ENCODE results near the gene IQCK.

Gene IQCK

GRCh38 chr16:19733551-19733950, 15.5 kb downstream of the IQCK start:
- Histone ChIP-seq H3K4me1 (ENCODE audit: insufficient read depth, low read length) (no peaks in the 10 kb centered on the region), H3K9ac (ENCODE audit: low read depth, low read length) (no peak overlapping the region), H3K4me3 (ENCODE audit: low read length) (no peak overlapping the region), H3K27ac (ENCODE audit: low read length) (no peak overlapping the region), H3K27me3 (ENCODE audit: insufficient read depth, low read length) (no peaks in the 10 kb centered on the region), H3K9me3 (ENCODE audit: insufficient read depth, low read depth, low read length) (no peaks in the 10 kb centered on the region), H3K36me3 (ENCODE audit: insufficient read depth, low read depth, low read length) (peaks cover 20% of the 10 kb centered on the region)

- Histone ChIP-seq H3K9ac (ENCODE audit: low read depth, low read length) (no peak overlapping the region), H3K27me3 (ENCODE audit: insufficient read depth, low read length) (no peaks in the 10 kb centered on the region), H3K27ac (ENCODE audit: low read length) (no peak overlapping the region), H3K9me3 (ENCODE audit: insufficient read depth, low read depth, low read length) (no peaks in the 10 kb centered on the region), H3K4me1 (ENCODE audit: insufficient read depth, low read length) (no peaks in the 10 kb centered on the region), H3K4me3 (ENCODE audit: low read length) (no peak overlapping the region), H3K36me3 (ENCODE audit: insufficient read depth, low read depth, low read length) (peaks cover 20% of the 10 kb centered on the region)
Measured at GRCh38 chr16:19735074-19735867, 17.2 kb downstream of the IQCK start.

DNA sequence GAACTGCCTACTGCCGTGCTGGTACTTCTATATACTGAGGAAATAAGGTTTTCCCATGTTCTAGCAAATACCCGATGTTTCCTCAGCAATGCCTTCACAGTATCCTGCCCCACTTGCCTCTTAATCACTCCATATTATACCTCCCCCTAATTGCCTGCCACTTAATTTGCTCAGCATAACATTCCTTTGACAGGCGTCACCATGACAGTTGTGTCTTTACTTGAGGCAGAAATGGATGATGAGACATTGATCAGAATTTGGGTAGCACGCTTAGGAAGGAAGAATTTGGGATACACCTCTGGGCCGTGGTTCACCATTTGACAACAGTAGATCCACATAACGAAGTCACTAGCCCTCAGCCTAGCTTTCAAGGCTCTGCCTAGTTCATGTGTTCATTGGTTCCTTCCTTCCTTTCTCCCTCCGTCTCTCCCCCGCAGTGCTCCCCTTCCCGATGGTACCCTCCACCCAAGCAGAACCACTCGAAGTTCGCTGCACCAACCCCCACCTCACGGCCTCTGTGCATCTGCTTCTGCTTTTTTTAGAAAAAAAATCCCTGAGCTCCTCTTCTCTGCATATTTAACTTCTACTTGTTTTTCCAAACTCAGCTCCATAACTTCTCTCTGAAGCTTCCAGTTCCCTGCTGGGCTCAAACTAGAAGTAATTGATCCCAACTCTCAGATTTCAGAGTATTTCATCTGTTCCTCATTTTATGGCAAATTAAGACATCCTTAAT, 19.4 kb downstream of the IQCK start:
- no peaks in the 10 kb centered on the region for H3K4me1 ChIP-seq (ENCODE audit: insufficient read depth, low read length)
- H3K27me3 ChIP-seq (ENCODE audit: insufficient read depth, low read length): no peaks in the 10 kb centered on the region
- no peak overlapping the region for H3K4me3 ChIP-seq (ENCODE audit: low read length)
- no peak overlapping the region for H3K9ac ChIP-seq (ENCODE audit: low read depth, low read length)
- H3K36me3 ChIP-seq (ENCODE audit: insufficient read depth, low read depth, low read length): peaks cover 18% of the 10 kb centered on the region
- H3K9me3 ChIP-seq (ENCODE audit: insufficient read depth, low read depth, low read length): no peaks in the 10 kb centered on the region
- no peak overlapping the region for H3K27ac ChIP-seq (ENCODE audit: low read length)

DNA sequence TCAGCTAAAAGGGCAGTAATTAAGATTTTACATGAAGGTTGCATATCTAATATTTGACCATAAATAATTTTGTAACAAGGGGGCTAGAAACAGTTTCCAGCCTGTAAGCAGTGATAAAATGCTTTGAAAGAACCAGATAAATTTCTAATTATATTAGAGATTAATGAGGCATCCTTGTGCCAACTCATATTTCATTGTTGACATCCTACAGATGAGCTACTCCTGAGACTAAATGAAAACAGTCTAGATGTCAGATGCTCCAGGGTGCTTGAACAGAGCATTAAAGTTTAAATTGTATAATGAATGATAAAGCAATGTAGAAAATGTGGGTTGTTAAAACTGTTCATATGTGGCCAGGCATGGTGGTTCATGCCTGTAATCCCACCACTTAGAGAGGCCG, 23.3 kb downstream of the IQCK start:
- no peaks in the 10 kb centered on the region; the same call in 1 of the 2 replicates for H3K36me3 ChIP-seq (ENCODE audit: insufficient read depth, low read depth, low read length)
- no peaks in the 10 kb centered on the region for H3K27me3 ChIP-seq (ENCODE audit: insufficient read depth, low read length)
- H3K9ac ChIP-seq (ENCODE audit: low read depth, low read length): no peak overlapping the region
- no peak overlapping the region for H3K4me3 ChIP-seq (ENCODE audit: low read length)
- no peaks in the 10 kb centered on the region; the same call in 1 of the 2 replicates for H3K4me1 ChIP-seq (ENCODE audit: insufficient read depth, low read length)
- H3K9me3 ChIP-seq (ENCODE audit: insufficient read depth, low read depth, low read length): no peaks in the 10 kb centered on the region
- H3K27ac ChIP-seq (ENCODE audit: low read length): no peak overlapping the region

DNA sequence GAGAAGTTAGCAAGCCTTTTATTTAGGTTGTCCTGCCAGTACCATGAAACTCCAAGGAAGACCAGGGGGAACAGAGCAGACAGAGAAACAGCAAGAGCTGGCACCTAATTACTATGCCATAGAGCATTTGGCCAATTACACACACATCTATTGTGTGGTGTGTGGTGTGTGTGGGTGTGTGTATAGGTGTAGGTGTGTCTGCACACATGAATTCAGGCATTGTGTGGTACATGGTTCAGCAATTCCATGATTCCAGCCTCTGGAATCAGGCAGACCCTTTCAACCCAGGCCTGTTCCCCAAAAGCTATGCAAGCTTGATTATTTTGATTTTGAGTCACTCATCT, 25.7 kb downstream of the IQCK start:
- Histone ChIP-seq H3K4me3 (ENCODE audit: low read length) (no peak overlapping the region), H3K9ac (ENCODE audit: low read depth, low read length) (no peak overlapping the region), H3K27ac (ENCODE audit: low read length) (no peak overlapping the region), H3K36me3 (ENCODE audit: insufficient read depth, low read depth, low read length) (no peaks in the 10 kb centered on the region; the same call in 1 of the 2 replicates), H3K9me3 (ENCODE audit: insufficient read depth, low read depth, low read length) (no peaks in the 10 kb centered on the region), H3K4me1 (ENCODE audit: insufficient read depth, low read length) (no peaks in the 10 kb centered on the region; the same call in 1 of the 2 replicates), H3K27me3 (ENCODE audit: insufficient read depth, low read length) (no peaks in the 10 kb centered on the region)

- no peak overlapping the region for H3K4me3 ChIP-seq (ENCODE audit: low read length)
- no peaks in the 10 kb centered on the region; the same call in 1 of the 2 replicates for H3K36me3 ChIP-seq (ENCODE audit: insufficient read depth, low read depth, low read length)
- H3K4me1 ChIP-seq (ENCODE audit: insufficient read depth, low read length): no peaks in the 10 kb centered on the region; the same call in 1 of the 2 replicates
- H3K27ac ChIP-seq (ENCODE audit: low read length): no peak overlapping the region
- no peaks in the 10 kb centered on the region for H3K9me3 ChIP-seq (ENCODE audit: insufficient read depth, low read depth, low read length)
- H3K27me3 ChIP-seq (ENCODE audit: insufficient read depth, low read length): no peaks in the 10 kb centered on the region
- no peak overlapping the region for H3K9ac ChIP-seq (ENCODE audit: low read depth, low read length)
Measured at GRCh38 chr16:19744670-19745069, 26.6 kb downstream of the IQCK start.

DNA sequence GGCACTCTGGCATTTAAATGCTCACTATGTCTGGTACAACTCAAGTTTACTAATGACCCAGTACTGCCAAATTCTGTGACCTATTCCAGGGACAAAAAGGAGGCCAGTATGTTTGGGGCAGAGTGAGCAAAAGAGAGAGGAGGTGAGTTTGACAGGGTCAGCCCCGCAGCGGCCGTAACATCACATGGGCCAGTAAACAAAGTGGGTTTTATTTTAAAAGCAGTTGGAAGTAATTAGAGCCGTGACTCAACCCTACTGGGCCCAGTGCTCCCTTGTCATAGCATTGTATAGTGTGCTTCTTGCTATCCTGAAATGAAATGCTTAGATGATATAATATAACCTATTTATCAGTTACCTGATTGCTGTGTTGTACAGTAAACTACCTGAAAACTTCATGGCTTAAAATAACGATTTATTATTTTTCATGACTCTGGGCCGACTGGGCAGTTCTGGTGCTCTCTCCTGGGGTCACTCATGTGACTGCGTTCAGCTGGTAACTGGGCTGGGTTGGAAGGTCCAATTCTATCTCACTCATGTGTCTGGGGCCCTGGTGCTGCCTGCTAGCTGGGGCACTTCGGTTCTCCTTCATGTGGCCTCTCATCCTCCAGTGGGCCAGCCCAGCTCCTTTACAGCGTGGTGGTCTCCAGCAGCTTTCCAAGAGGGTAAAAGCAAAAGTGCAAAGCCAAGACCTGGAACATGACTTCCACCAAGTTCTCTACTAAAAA, 27.4 kb downstream of the IQCK start:
- Histone ChIP-seq H3K9ac (ENCODE audit: low read depth, low read length) (no peak overlapping the region), H3K4me1 (ENCODE audit: insufficient read depth, low read length) (no peaks in the 10 kb centered on the region; the same call in 1 of the 2 replicates), H3K9me3 (ENCODE audit: insufficient read depth, low read depth, low read length) (no peaks in the 10 kb centered on the region), H3K4me3 (ENCODE audit: low read length) (no peak overlapping the region), H3K27ac (ENCODE audit: low read length) (no peak overlapping the region), H3K27me3 (ENCODE audit: insufficient read depth, low read length) (no peaks in the 10 kb centered on the region), H3K36me3 (ENCODE audit: insufficient read depth, low read depth, low read length) (no peaks in the 10 kb centered on the region)

DNA sequence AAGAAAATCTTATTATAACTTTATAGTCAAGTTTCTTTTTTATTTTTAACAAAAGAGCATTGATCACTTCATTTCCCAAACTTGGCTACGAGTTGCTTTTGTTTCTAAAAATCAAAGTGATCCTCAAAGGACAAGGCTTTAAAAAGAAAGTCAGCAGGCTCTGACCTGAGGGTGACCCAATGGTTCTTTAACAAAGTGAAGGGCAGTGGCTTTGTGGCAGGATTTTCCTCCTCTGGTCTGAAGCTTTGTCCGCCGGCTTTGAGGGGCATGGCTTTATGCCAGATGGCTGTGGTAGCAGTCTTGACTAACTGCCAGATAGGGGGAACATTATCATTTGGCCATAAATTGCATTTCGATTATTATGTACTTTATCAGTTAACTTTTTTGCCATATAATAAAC, 28.5 kb downstream of the IQCK start:
- Histone ChIP-seq H3K27me3 (ENCODE audit: insufficient read depth, low read length) (no peaks in the 10 kb centered on the region), H3K4me3 (ENCODE audit: low read length) (no peak overlapping the region), H3K4me1 (ENCODE audit: insufficient read depth, low read length) (no peaks in the 10 kb centered on the region; the same call in 1 of the 2 replicates), H3K27ac (ENCODE audit: low read length) (no peak overlapping the region), H3K36me3 (ENCODE audit: insufficient read depth, low read depth, low read length) (no peaks in the 10 kb centered on the region), H3K9ac (ENCODE audit: low read depth, low read length) (no peak overlapping the region), H3K9me3 (ENCODE audit: insufficient read depth, low read depth, low read length) (no peaks in the 10 kb centered on the region)

DNA sequence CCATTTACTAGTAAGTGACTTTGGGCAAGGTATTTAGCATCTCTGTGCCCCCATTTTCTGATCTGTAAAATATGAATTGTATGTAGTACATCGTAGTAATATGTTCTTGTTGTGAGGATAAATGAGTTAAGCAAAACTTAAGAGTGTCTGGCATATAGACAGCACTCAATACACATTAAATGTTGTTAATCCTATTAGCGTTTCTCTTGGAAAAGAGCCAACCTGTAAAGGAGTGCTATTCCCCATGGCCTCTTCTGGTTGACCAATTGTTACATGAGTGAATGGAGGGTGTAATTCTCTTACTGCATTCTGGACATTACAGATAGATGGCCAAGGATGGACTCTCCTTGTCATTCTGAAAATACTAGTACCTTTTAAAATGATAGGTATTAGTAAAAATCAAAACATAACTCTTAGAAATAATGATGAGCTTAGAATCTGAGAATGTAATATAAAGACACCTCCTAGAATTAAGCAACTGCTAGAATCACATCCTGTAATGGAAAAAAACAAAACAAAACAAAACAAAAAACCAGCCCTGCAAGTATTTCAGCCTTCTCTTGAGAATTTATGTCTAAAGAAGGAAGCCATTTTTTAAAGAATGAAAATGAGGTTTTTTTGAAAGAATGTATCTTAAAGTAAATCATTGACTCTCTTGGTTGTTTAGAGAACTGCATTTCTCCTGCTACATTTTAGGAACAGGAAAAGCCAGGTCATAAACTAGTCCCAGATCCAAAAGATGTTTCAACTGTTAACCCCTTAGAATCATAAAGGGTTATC, 30.5 kb downstream of the IQCK start:
- Histone ChIP-seq H3K27me3 (ENCODE audit: insufficient read depth, low read length) (no peaks in the 10 kb centered on the region), H3K9ac (ENCODE audit: low read depth, low read length) (no peak overlapping the region), H3K9me3 (ENCODE audit: insufficient read depth, low read depth, low read length) (no peaks in the 10 kb centered on the region), H3K36me3 (ENCODE audit: insufficient read depth, low read depth, low read length) (no peaks in the 10 kb centered on the region), H3K27ac (ENCODE audit: low read length) (no peak overlapping the region), H3K4me1 (ENCODE audit: insufficient read depth, low read length) (no peaks in the 10 kb centered on the region; the same call in 1 of the 2 replicates), H3K4me3 (ENCODE audit: low read length) (no peak overlapping the region)

DNA sequence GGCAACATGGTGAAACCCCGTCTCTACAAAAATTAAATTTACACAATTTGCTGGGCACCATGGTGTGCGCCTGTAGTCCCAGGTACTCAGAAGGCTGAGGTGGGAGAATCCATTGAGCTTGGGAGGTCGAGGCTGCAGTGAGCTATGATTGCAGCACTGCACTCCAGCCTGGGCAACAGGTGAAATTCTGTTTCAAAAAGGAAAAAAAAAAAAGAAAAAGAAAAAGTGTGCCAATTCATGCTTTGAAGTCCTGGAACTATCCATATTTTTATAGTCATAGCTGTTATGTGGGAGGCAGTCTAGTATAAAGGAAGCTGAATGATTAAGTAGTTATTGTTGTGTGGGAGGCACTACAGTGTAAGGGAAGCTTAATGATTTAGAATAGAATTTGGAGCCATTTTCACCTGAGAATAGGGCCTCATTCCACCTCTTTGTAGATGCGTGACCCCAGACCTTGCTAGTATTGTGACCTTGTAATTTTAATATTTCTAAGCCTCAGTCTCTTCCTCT, 31.6 kb downstream of the IQCK start:
- Histone ChIP-seq H3K36me3 (ENCODE audit: insufficient read depth, low read depth, low read length) (no peaks in the 10 kb centered on the region), H3K27me3 (ENCODE audit: insufficient read depth, low read length) (no peaks in the 10 kb centered on the region), H3K9me3 (ENCODE audit: insufficient read depth, low read depth, low read length) (no peaks in the 10 kb centered on the region), H3K9ac (ENCODE audit: low read depth, low read length) (no peak overlapping the region), H3K4me3 (ENCODE audit: low read length) (no peak overlapping the region), H3K27ac (ENCODE audit: low read length) (no peak overlapping the region), H3K4me1 (ENCODE audit: insufficient read depth, low read length) (no peaks in the 10 kb centered on the region; the same call in 1 of the 2 replicates)
